ENCODE measurements around the gene TMEM163. TPM values are rescaled to one million over a fixed set of nuclear protein-coding genes. Genes with fewer than 3 reads are reported as not detected.

The TMEM163 gene
- total RNA-seq, 1 donor from 2014 or later: 0.95 TPM

GRCh38 chr2:134407154-134407890 lies 311.5 kb downstream of the TMEM163 start:
- TF ChIP-seq EZH2 (IDR thresholded peaks at IDR 0.05): no peak
- TF ChIP-seq EZH2phosphoT487 (IDR thresholded peaks at IDR 0.05): no peak
- TF ChIP-seq, protein P1, sequence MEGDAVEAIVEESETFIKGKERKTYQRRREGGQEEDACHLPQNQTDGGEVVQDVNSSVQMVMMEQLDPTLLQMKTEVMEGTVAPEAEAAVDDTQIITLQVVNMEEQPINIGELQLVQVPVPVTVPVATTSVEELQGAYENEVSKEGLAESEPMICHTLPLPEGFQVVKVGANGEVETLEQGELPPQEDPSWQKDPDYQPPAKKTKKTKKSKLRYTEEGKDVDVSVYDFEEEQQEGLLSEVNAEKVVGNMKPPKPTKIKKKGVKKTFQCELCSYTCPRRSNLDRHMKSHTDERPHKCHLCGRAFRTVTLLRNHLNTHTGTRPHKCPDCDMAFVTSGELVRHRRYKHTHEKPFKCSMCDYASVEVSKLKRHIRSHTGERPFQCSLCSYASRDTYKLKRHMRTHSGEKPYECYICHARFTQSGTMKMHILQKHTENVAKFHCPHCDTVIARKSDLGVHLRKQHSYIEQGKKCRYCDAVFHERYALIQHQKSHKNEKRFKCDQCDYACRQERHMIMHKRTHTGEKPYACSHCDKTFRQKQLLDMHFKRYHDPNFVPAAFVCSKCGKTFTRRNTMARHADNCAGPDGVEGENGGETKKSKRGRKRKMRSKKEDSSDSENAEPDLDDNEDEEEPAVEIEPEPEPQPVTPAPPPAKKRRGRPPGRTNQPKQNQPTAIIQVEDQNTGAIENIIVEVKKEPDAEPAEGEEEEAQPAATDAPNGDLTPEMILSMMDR (IDR thresholded peaks at IDR 0.05): no peak
- no peaks in the 10 kb centered on the region for H3F3A ChIP-seq (ENCODE audit: low read depth)

DNA sequence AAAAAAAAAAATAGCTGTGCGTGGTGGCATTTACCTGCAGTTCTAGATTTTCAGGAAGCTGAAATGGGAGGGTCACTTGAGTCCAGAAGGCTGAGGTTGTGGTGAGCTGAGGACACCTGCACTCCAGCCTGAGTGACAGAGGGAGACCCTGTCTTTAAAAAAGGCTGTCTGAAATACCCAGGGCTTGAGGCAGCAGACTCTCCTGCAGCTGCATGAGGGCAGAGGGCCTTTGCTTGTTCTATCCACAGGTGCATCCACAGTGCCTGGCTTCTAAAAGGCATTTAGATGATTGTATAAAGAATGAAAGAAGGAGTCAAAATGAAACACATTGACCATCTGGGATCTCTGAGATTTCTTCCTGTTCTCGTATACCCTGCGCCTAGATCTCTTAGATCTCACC lies 312.1 kb downstream of the TMEM163 start:
- Histone ChIP-seq H2AFZ (replicated peaks) (no peak overlapping the region), H3K9ac (no peak overlapping the region), H3K4me3 (no peak overlapping the region), H3K36me3 (no peaks in the 10 kb centered on the region), H3K79me2 (ENCODE audit: low read depth) (no peaks in the 10 kb centered on the region), H3K4me1 (peaks cover 7% of the 10 kb centered on the region), H3K9me3 (ENCODE audit: low read depth) (no peaks in the 10 kb centered on the region), H3K4me2 (no peak overlapping the region), H4K20me1 (ENCODE audit: low read depth) (no peaks in the 10 kb centered on the region), H3K27me3 (no peaks in the 10 kb centered on the region), H3K27ac (no peak overlapping the region), H3F3A (ENCODE audit: low read depth) (no peaks in the 10 kb centered on the region)
- H3K27me3 Mint-ChIP-seq (ENCODE audit: insufficient read depth, low read depth): peaks cover 2% of the 10 kb centered on the region
- no peak overlapping the region for H3K4me3 Mint-ChIP-seq
- H3K27ac Mint-ChIP-seq: no peak overlapping the region
- no peak for DNase-seq (ENCODE audit: low spot score)
- H3K36me3 Mint-ChIP-seq: peaks cover 2% of the 10 kb centered on the region
- H3K4me1 Mint-ChIP-seq: peaks cover 9% of the 10 kb centered on the region
- H3K9me3 Mint-ChIP-seq: no peaks in the 10 kb centered on the region
- TF ChIP-seq EZH2phosphoT487 (IDR thresholded peaks at IDR 0.05): no peak
- TF ChIP-seq, protein P1 (IDR thresholded peaks at IDR 0.05): no peak
- no peak for TF ChIP-seq EZH2 (IDR thresholded peaks at IDR 0.05)

More at GRCh38 chr2:134407154-134407890, 311.5 kb downstream of the TMEM163 start:
- H3K4me1 Mint-ChIP-seq: peaks cover 15% of the 10 kb centered on the region
- H4K20me1 ChIP-seq (ENCODE audit: low read depth): no peaks in the 10 kb centered on the region
- H3K4me3 ChIP-seq: no peak overlapping the region
- peaks cover 2% of the 10 kb centered on the region for H3K27me3 Mint-ChIP-seq (ENCODE audit: insufficient read depth, low read depth)
- H2AFZ ChIP-seq (replicated peaks): no peak overlapping the region
- H3K4me3 Mint-ChIP-seq: no peak overlapping the region
- H3K79me2 ChIP-seq (ENCODE audit: low read depth): no peaks in the 10 kb centered on the region
- no peak overlapping the region for H3K9ac ChIP-seq
- DNase-seq (ENCODE audit: low spot score): no peak
- no peak overlapping the region for H3K27ac Mint-ChIP-seq
- H3K9me3 Mint-ChIP-seq: no peaks in the 10 kb centered on the region
- H3K4me2 ChIP-seq: no peak overlapping the region
- H3K9me3 ChIP-seq (ENCODE audit: low read depth): no peaks in the 10 kb centered on the region
- peaks cover 2% of the 10 kb centered on the region for H3K36me3 Mint-ChIP-seq
- no peak overlapping the region for H3K27ac ChIP-seq
- H3K36me3 ChIP-seq: no peaks in the 10 kb centered on the region
- H3K27me3 ChIP-seq: no peaks in the 10 kb centered on the region
- H3K4me1 ChIP-seq: peaks cover 9% of the 10 kb centered on the region

- no peaks in the 10 kb centered on the region for H4K20me1 ChIP-seq (ENCODE audit: low read depth)
- Mint-ChIP-seq H3K9me3 (no peaks in the 10 kb centered on the region), H3K4me1 (peaks cover 5% of the 10 kb centered on the region), H3K27me3 (ENCODE audit: insufficient read depth, low read depth) (peaks cover 2% of the 10 kb centered on the region), H3K27ac (no peak overlapping the region), H3K4me3 (no peak overlapping the region), H3K36me3 (peaks cover 2% of the 10 kb centered on the region)
- H3K27ac ChIP-seq: no peak overlapping the region
- no peaks in the 10 kb centered on the region for H3K79me2 ChIP-seq (ENCODE audit: low read depth)
- no peaks in the 10 kb centered on the region for H3K9me3 ChIP-seq (ENCODE audit: low read depth)
- H3K4me2 ChIP-seq: no peak overlapping the region
- DNase-seq (ENCODE audit: low spot score): no peak
- TF ChIP-seq EZH2 (IDR thresholded peaks at IDR 0.05) (no peak), EZH2phosphoT487 (IDR thresholded peaks at IDR 0.05) (no peak)
- TF ChIP-seq, protein P1 (IDR thresholded peaks at IDR 0.05): no peak
- H3K4me1 ChIP-seq: peaks cover 3% of the 10 kb centered on the region
- H3K9ac ChIP-seq: no peak overlapping the region
- no peak overlapping the region for H3K4me3 ChIP-seq
- no peak overlapping the region for H2AFZ ChIP-seq (replicated peaks)
- H3K36me3 ChIP-seq: no peaks in the 10 kb centered on the region
- no peaks in the 10 kb centered on the region for H3K27me3 ChIP-seq
- H3F3A ChIP-seq (ENCODE audit: low read depth): no peaks in the 10 kb centered on the region
These were observed 312.5 kb downstream of the TMEM163 start for GRCh38 chr2:134406311-134406710.

Other genes with a start within 250 kb of the TMEM163 start
- not detected in 2 replicates for gene ACMSD, start 119.6 kb upstream of the TMEM163 start, total RNA-seq (ENCODE audit: low replicate concordance)
- 62.3 and 108 TPM in 2 replicates for gene CCNT2, start 199.8 kb upstream of the TMEM163 start, total RNA-seq (ENCODE audit: low replicate concordance)

Data from neural progenitor cell (in vitro differentiated cells).